Measurements from ENCODE around the gene BCL7A.

The BCL7A gene

GRCh38 chr12:122059203-122059960 is 37.7 kb downstream of the BCL7A start:
- TF ChIP-seq CTCF (IDR thresholded peaks at IDR 0.05; ENCODE audit: low read depth, low read length, poor library complexity, severe bottlenecking) (no peak), EZH2phosphoT487 (IDR thresholded peaks at IDR 0.05; ENCODE audit: borderline replicate concordance, low read length) (no peak)
- no peaks in the 10 kb centered on the region for H3K27me3 ChIP-seq (ENCODE audit: control insufficient read depth, low read length)
- no peaks in the 10 kb centered on the region for H3K9me3 ChIP-seq (ENCODE audit: control insufficient read depth, insufficient read depth, low read length)
- H3K36me3 ChIP-seq (ENCODE audit: control insufficient read depth, low read length) = peaks cover 67% of the 10 kb centered on the region
- H3K4me1 ChIP-seq (ENCODE audit: control insufficient read depth, low read length) = peaks cover 15% of the 10 kb centered on the region
- no peak overlapping the region for H3K4me2 ChIP-seq (ENCODE audit: low read length)
- no peaks in the 10 kb centered on the region for H3K9me2 ChIP-seq (replicated peaks; ENCODE audit: control insufficient read depth, low read length)
- H3K27ac ChIP-seq (ENCODE audit: low read depth, low read length) = no peak overlapping the region
- H3K79me2 ChIP-seq (ENCODE audit: control insufficient read depth, low read length) = peaks cover 7% of the 10 kb centered on the region
- H3F3A ChIP-seq (ENCODE audit: control insufficient read depth, insufficient read depth) = peaks cover 64% of the 10 kb centered on the region
- no peak overlapping the region for H3K4me3 ChIP-seq (ENCODE audit: low read length)
- H4K20me1 ChIP-seq (ENCODE audit: control insufficient read depth, insufficient read depth, low read depth, low read length) = peaks cover 16% of the 10 kb centered on the region; the same call in 1 of the 2 replicates

DNA sequence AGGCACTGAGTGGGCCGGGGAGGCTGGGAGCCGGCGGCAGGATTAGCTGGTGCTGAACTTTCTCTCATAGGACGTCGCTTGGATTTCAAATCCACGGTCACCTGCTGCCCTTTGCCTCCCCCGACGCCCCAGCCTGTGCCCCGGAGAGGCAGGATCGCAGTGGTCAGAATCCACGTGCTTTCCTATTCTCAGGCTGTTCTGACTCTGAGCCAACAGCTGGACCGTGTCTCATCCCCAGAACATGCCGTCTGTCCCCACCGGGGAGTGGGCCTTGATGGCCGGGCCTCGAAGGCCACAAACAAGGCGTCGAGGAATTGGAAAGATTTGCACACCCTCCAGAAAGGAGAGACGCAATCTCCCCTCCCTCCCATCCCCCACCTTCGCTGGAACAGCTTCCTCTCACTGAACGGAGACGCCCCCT is 38.4 kb downstream of the BCL7A start:
- no peak overlapping the region for H3K4me3 ChIP-seq (ENCODE audit: low read length)
- H4K20me1 ChIP-seq (ENCODE audit: control insufficient read depth, insufficient read depth, low read depth, low read length) = peaks cover 9% of the 10 kb centered on the region; the same call in 1 of the 2 replicates
- H3K36me3 ChIP-seq (ENCODE audit: control insufficient read depth, low read length) = peaks cover 60% of the 10 kb centered on the region
- no peak overlapping the region for H3K27ac ChIP-seq (ENCODE audit: low read depth, low read length)
- H3K79me2 ChIP-seq (ENCODE audit: control insufficient read depth, low read length) = no peaks in the 10 kb centered on the region; the same call in 1 of the 2 replicates
- H3F3A ChIP-seq (ENCODE audit: control insufficient read depth, insufficient read depth) = peaks cover 57% of the 10 kb centered on the region
- H3K9me2 ChIP-seq (replicated peaks; ENCODE audit: control insufficient read depth, low read length) = no peaks in the 10 kb centered on the region
- H3K4me2 ChIP-seq (ENCODE audit: low read length) = no peak overlapping the region
- no peaks in the 10 kb centered on the region for H3K27me3 ChIP-seq (ENCODE audit: control insufficient read depth, low read length)
- no peaks in the 10 kb centered on the region for H3K9me3 ChIP-seq (ENCODE audit: control insufficient read depth, insufficient read depth, low read length)
- peaks cover 22% of the 10 kb centered on the region for H3K4me1 ChIP-seq (ENCODE audit: control insufficient read depth, low read length)
- TF ChIP-seq CTCF (IDR thresholded peaks at IDR 0.05; ENCODE audit: low read depth, low read length, poor library complexity, severe bottlenecking) (no peak), EZH2phosphoT487 (IDR thresholded peaks at IDR 0.05; ENCODE audit: borderline replicate concordance, low read length) (no peak)

GRCh38 chr12:122061253-122061652 is 39.6 kb downstream of the BCL7A start:
- H3K4me2 ChIP-seq (ENCODE audit: low read length) = no peak overlapping the region
- peaks cover 1% of the 10 kb centered on the region; the same call in 1 of the 2 replicates for H4K20me1 ChIP-seq (ENCODE audit: control insufficient read depth, insufficient read depth, low read depth, low read length)
- TF ChIP-seq CTCF (IDR thresholded peaks at IDR 0.05; ENCODE audit: low read depth, low read length, poor library complexity, severe bottlenecking) (no peak), EZH2phosphoT487 (IDR thresholded peaks at IDR 0.05; ENCODE audit: borderline replicate concordance, low read length) (no peak)
- peaks cover 25% of the 10 kb centered on the region for H3K4me1 ChIP-seq (ENCODE audit: control insufficient read depth, low read length)
- H3K9me2 ChIP-seq (replicated peaks; ENCODE audit: control insufficient read depth, low read length) = no peaks in the 10 kb centered on the region
- no peak overlapping the region for H3K4me3 ChIP-seq (ENCODE audit: low read length)
- H3F3A ChIP-seq (ENCODE audit: control insufficient read depth, insufficient read depth) = peaks cover 59% of the 10 kb centered on the region
- H3K79me2 ChIP-seq (ENCODE audit: control insufficient read depth, low read length) = no peaks in the 10 kb centered on the region
- no peaks in the 10 kb centered on the region for H3K9me3 ChIP-seq (ENCODE audit: control insufficient read depth, insufficient read depth, low read length)
- no peaks in the 10 kb centered on the region for H3K27me3 ChIP-seq (ENCODE audit: control insufficient read depth, low read length)
- H3K36me3 ChIP-seq (ENCODE audit: control insufficient read depth, low read length) = peaks cover 49% of the 10 kb centered on the region
- H3K27ac ChIP-seq (ENCODE audit: low read depth, low read length) = no peak overlapping the region
